Fibroblast of lung (primary cell): ENCODE measurements around the gene DNAAF8. TPM values are rescaled to one million over a fixed set of nuclear protein-coding genes. Genes with fewer than 3 reads are reported as not detected.

Experiments used
- DNase-seq, 2 donors: peaks; one replicate each; pipeline versions ENCODE4 v3.0.0 to v3.0.0-alpha.2; 2010; ENCODE audit warnings: low read depth in 2 of 2
- H2AFZ ChIP-seq: 2 replicates; pipeline ENCODE4 v1.5.1; 2012; ENCODE audit warnings: low read length, control low read depth, inconsistent platforms
- H3K27ac ChIP-seq: 2 replicates; pipeline ENCODE4 v1.5.1; 2011; ENCODE audit warnings: low read length, control low read depth; ENCODE audit not compliant: insufficient read depth
- H3K27me3 ChIP-seq: 2 replicates; pipeline ENCODE4 v1.5.1; 2011; ENCODE audit warnings: mild to moderate bottlenecking, low read length; ENCODE audit not compliant: control insufficient read depth, insufficient read depth
- H3K36me3 ChIP-seq: 2 replicates; pipeline ENCODE4 v1.5.1; 2011; ENCODE audit warnings: low read length; ENCODE audit not compliant: control insufficient read depth, insufficient read depth
- H3K4me1 ChIP-seq: 2 replicates; pipeline ENCODE4 v1.5.1; 2011; ENCODE audit warnings: low read length; ENCODE audit not compliant: control insufficient read depth, insufficient read depth; ENCODE audit errors: extremely low read depth
- H3K4me2 ChIP-seq: 2 replicates; pipeline ENCODE4 v1.5.1; 2011; ENCODE audit warnings: low read length, control low read depth; ENCODE audit not compliant: insufficient read depth; ENCODE audit errors: extremely low read depth
- H3K4me3 ChIP-seq, 4 experiments: fragments of 200-600 bp in 1 of 4; sonication (generic) in 1 of 4; replicated peaks in 1 of 4; 2 replicates each; pipeline ENCODE4 v1.5.1; 2011 to 2016; ENCODE audit warnings: low read length in 4 of 4, low read depth in 3 of 4, mild to moderate bottlenecking in 3 of 4, control low read depth in 2 of 4, inconsistent platforms in 1 of 4, mixed read lengths in 1 of 4; ENCODE audit not compliant: insufficient read depth in 1 of 4; ENCODE audit errors: control extremely low read depth in 1 of 4
- H3K79me2 ChIP-seq: 2 replicates; pipeline ENCODE4 v1.5.1; 2012; ENCODE audit warnings: mild to moderate bottlenecking, low read length, inconsistent platforms; ENCODE audit not compliant: control insufficient read depth, insufficient read depth
- H3K9ac ChIP-seq: 2 replicates; pipeline ENCODE4 v1.5.1; 2011; ENCODE audit warnings: mild to moderate bottlenecking, low read length, control low read depth; ENCODE audit not compliant: insufficient read depth
- H3K9me3 ChIP-seq: 2 replicates; pipeline ENCODE4 v1.5.1; 2012; ENCODE audit warnings: low read depth, low read length; ENCODE audit not compliant: control insufficient read depth, insufficient read depth
- H4K20me1 ChIP-seq: 2 replicates; pipeline ENCODE4 v1.5.1; 2011; ENCODE audit warnings: low read length; ENCODE audit not compliant: control insufficient read depth, insufficient read depth; ENCODE audit errors: extremely low read depth
- CTCF ChIP-seq, 2 donors: IDR thresholded peaks in 1 of 2; conservative IDR thresholded peaks in 1 of 2; 1 replicate in 1 of 2; 2 replicates in 1 of 2; pipeline ENCODE4 v1.5.1; 2011 to 2012; ENCODE audit warnings: low read length in 2 of 2, control low read depth in 1 of 2, inconsistent platforms in 1 of 2, low read depth in 1 of 2, mild to moderate bottlenecking in 1 of 2
- EZH2 ChIP-seq: IDR thresholded peaks from 2 replicates; pipeline ENCODE4 v1.5.1; 2012; ENCODE audit warnings: low read length, control low read depth, mild to moderate bottlenecking; ENCODE audit errors: missing control alignments
- polyA plus RNA-seq, 2 donors: library from polyadenylated mRNA; depleted of rRNA in 1 of 2; stranded (reverse) in 1 of 2; unstranded in 1 of 2; fragments of >200 nt; gene quantifications; 2 replicates each; pipeline ENCODE4 v1.2.1, GENCODE V29; 2011 to 2012; ENCODE audit warnings: missing spikeins in 1 of 2
- total RNA-seq: library from RNA; depleted of rRNA; stranded (reverse); fragments of >200 nt; gene quantifications from 2 replicates; pipeline ENCODE4 v1.2.1, GENCODE V29; 2014

DNAAF8 gene
- total and polyA plus RNA-seq, 2 donors (not counting 1 experiment from before 2014, with no cell fraction given), result 0.50 to 0.95 TPM

GRCh38 chr16:4743226-4743878, 9.0 kb downstream of the DNAAF8 start:
- TF ChIP-seq CTCF (conservative IDR thresholded peaks at IDR 0.05 in 1 of 2, IDR thresholded peaks at IDR 0.05 in 1 of 2; ENCODE audit: low read depth in 1 of 2, low read length in 2 of 2) (no peak), EZH2 (no peak)
- Histone ChIP-seq H3K27me3 (no peaks in the 10 kb centered on the region), H3K27ac (no peak overlapping the region), H3K9ac (no peak overlapping the region), H4K20me1 (no peaks in the 10 kb centered on the region), H3K4me2 (peak overlapping the region; percentile 10), H2AFZ (no peak overlapping the region), H3K36me3 (no peaks in the 10 kb centered on the region), H3K4me1 (no peaks in the 10 kb centered on the region), H3K79me2 (no peaks in the 10 kb centered on the region), H3K9me3 (no peaks in the 10 kb centered on the region), H3K4me3 (no peak overlapping the region)
- no peak for DNase-seq

GRCh38 chr16:4744555-4745273, 10.4 kb downstream of the DNAAF8 start:
- Histone ChIP-seq H3K9ac (no peak overlapping the region), H2AFZ (no peak overlapping the region), H4K20me1 (no peaks in the 10 kb centered on the region), H3K27me3 (no peaks in the 10 kb centered on the region), H3K4me1 (no peaks in the 10 kb centered on the region), H3K79me2 (no peaks in the 10 kb centered on the region), H3K27ac (no peak overlapping the region), H3K4me2 (no peak overlapping the region), H3K4me3 (no peak overlapping the region), H3K36me3 (no peaks in the 10 kb centered on the region), H3K9me3 (no peaks in the 10 kb centered on the region)
- no peak for DNase-seq
- TF ChIP-seq CTCF (conservative IDR thresholded peaks at IDR 0.05 in 1 of 2, IDR thresholded peaks at IDR 0.05 in 1 of 2; ENCODE audit: low read depth in 1 of 2, low read length in 2 of 2) (no peak), EZH2 (no peak)

GRCh38 chr16:4745274-4745569, 10.9 kb downstream of the DNAAF8 start:
- H3K9me3 ChIP-seq, result no peaks in the 10 kb centered on the region
- no peaks in the 10 kb centered on the region for H3K27me3 ChIP-seq
- H3K4me2 ChIP-seq, result no peak overlapping the region
- H3K36me3 ChIP-seq, result no peaks in the 10 kb centered on the region
- no peaks in the 10 kb centered on the region for H3K79me2 ChIP-seq
- no peaks in the 10 kb centered on the region for H4K20me1 ChIP-seq
- no peak for DNase-seq
- no peak for TF ChIP-seq EZH2
- TF ChIP-seq CTCF (conservative IDR thresholded peaks at IDR 0.05 in 1 of 2, IDR thresholded peaks at IDR 0.05 in 1 of 2; ENCODE audit: low read depth in 1 of 2, low read length in 2 of 2), result no peak
- no peak overlapping the region for H3K27ac ChIP-seq
- no peaks in the 10 kb centered on the region for H3K4me1 ChIP-seq
- H3K4me3 ChIP-seq, result no peak overlapping the region
- H2AFZ ChIP-seq, result no peak overlapping the region
- no peak overlapping the region for H3K9ac ChIP-seq
